Vagina (tissue), 2 donors: ENCODE data around the gene EGFL6.

Experiments
- CTCF ChIP-seq, 3 experiments: fragments of 450-650 bp in 2 of 3; fragments of 200-600 bp in 1 of 3; sonication (generic) in 1 of 3; IDR thresholded peaks; one replicate each; pipeline ENCODE4 v1.5.1; 2017 to 2019; ENCODE audit warnings: antibody characterized with exemption in 3 of 3, mild to moderate bottlenecking in 2 of 3, moderate library complexity in 2 of 3
- POLR2A ChIP-seq, 2 donors: fragments of 450-650 bp; IDR thresholded peaks; one replicate each; pipeline ENCODE4 v1.6.1; 2017; ENCODE audit warnings: antibody characterized with exemption in 2 of 2, mild to moderate bottlenecking in 2 of 2, moderate library complexity in 2 of 2
- POLR2AphosphoS5 ChIP-seq, 2 donors: sonication (generic); formaldehyde crosslinking; IDR thresholded peaks; one replicate each; pipeline ENCODE4 v1.9.0; 2017; ENCODE audit warnings: antibody characterized with exemption in 2 of 2, mild to moderate bottlenecking in 2 of 2, low read depth in 1 of 2; ENCODE audit not compliant: insufficient read depth in 1 of 2

DNA sequence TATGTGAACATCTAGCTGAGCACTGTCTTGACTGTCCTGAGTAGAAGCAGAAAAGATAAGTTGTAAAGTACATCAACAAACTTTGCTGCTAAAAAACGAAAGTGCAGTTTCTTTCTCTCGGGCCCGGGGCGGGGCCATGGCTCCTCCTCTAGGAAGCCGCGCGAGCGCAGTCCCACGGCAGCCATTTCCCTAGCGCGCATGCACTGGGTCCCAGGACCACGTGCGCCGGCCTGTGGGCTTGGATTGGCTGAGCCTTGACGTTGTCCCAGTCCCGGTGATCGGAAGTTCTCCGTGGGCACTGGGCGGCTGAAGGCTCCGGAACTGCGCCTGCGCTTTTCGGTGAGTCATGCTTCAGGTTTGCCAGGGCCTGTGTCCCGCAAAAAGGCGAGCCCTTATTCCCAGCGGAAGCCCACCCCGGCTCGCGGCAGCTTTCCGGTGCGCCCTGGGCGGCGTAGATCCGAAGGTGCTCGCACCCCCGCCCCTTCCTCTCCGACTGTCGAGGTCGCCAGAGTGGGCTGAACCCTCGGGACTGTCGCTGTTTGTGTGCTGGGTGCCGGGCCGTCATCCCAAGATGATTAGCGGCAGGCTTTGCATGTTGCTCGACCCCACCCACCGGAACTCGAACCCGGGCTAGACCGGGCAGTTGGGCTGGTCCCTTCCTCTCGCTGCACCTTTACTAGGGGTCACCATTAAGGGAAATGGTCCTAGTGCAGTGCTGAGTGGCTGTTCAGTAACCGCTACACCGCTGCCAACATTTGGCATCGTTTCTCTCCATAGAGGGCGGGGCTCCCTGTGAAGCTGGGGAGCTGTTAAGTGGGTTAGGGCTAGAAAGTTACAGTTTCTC is 83.7 kb downstream of the EGFL6 start, which contains the start of gene TCEANC:
- TF ChIP-seq CTCF (IDR thresholded peaks at IDR 0.05) (no peak), POLR2A (IDR thresholded peaks at IDR 0.05) (peak in 1 of 2 donors; percentile 70), POLR2AphosphoS5 (IDR thresholded peaks at IDR 0.05; ENCODE audit: insufficient read depth in 1 of 2, low read depth in 1 of 2) (peak; percentile 96 to 97)
